Vagina (tissue), 2 donors: ENCODE data around the gene AHNAK. TPM values are rescaled to one million over a fixed set of nuclear protein-coding genes. Genes with fewer than 3 reads are reported as not detected.

Source experiments
- DNase-seq, 2 donors: peaks; one replicate each; pipeline ENCODE4 v3.0.0-alpha.2; 2017; ENCODE audit errors: extremely low spot score in 2 of 2
- H3K27ac ChIP-seq: fragments of 200-600 bp; sonication (generic); one replicate; pipeline ENCODE4 v1.5.1; 2019
- H3K27me3 ChIP-seq: fragments of 200-600 bp; sonication (generic); one replicate; pipeline ENCODE4 v1.5.1; 2019
- H3K36me3 ChIP-seq, 2 donors: fragments of 200-600 bp; sonication (generic); one replicate each; pipeline ENCODE4 v1.5.1; 2017 to 2019
- H3K4me1 ChIP-seq: fragments of 200-600 bp; sonication (generic); one replicate; pipeline ENCODE4 v1.5.1; 2019
- H3K4me3 ChIP-seq, 2 donors: fragments of 200-600 bp; sonication (generic); 1 replicate in 1 of 2; 2 replicates in 1 of 2; pipeline ENCODE4 v1.5.1; 2016 to 2019
- H3K9me3 ChIP-seq: fragments of 200-600 bp; sonication (generic); one replicate; pipeline ENCODE4 v1.5.1; 2019
- CTCF ChIP-seq, 3 experiments: fragments of 450-650 bp in 2 of 3; fragments of 200-600 bp in 1 of 3; sonication (generic) in 1 of 3; IDR thresholded peaks; one replicate each; pipeline ENCODE4 v1.5.1; 2017 to 2019; ENCODE audit warnings: antibody characterized with exemption in 3 of 3, mild to moderate bottlenecking in 2 of 3, moderate library complexity in 2 of 3
- POLR2A ChIP-seq, 2 donors: fragments of 450-650 bp; IDR thresholded peaks; one replicate each; pipeline ENCODE4 v1.6.1; 2017; ENCODE audit warnings: antibody characterized with exemption in 2 of 2, mild to moderate bottlenecking in 2 of 2, moderate library complexity in 2 of 2
- POLR2AphosphoS5 ChIP-seq, 2 donors: sonication (generic); formaldehyde crosslinking; IDR thresholded peaks; one replicate each; pipeline ENCODE4 v1.9.0; 2017; ENCODE audit warnings: antibody characterized with exemption in 2 of 2, mild to moderate bottlenecking in 2 of 2, low read depth in 1 of 2; ENCODE audit not compliant: insufficient read depth in 1 of 2
- intact Hi-C: fragments of 100-400 bp; cut with DNase I; formaldehyde crosslinking; loops from one replicate; pipeline ENCODE4 v1.15.1; 2023
- total RNA-seq: library from RNA; depleted of rRNA; stranded (reverse); fragments of >200 nt; gene quantifications from one replicate; pipeline ENCODE4 v1.2.3, GENCODE V29; 2016

The AHNAK gene
- total RNA-seq, 1 donor from 2014 or later, result 828 TPM

GRCh38 chr11:62439785-62440602, 106.6 kb downstream of the AHNAK start:
- H3K4me3 ChIP-seq, result no peak overlapping the region
- DNase-seq, result no peak

GRCh38 chr11:62438641-62439040, 108.0 kb downstream of the AHNAK start:
- no peak for TF ChIP-seq CTCF (IDR thresholded peaks at IDR 0.05)
- TF ChIP-seq POLR2A (IDR thresholded peaks at IDR 0.05), result no peak
- H3K36me3 ChIP-seq, result no peaks in the 10 kb centered on the region
- intact Hi-C loops, result no loop called here
- H3K27me3 ChIP-seq, result no peaks in the 10 kb centered on the region
- peaks cover 44% of the 10 kb centered on the region for H3K4me1 ChIP-seq
- no peak overlapping the region for H3K4me3 ChIP-seq
- DNase-seq, result no peak
- H3K27ac ChIP-seq, result no peak overlapping the region
- H3K9me3 ChIP-seq, result no peaks in the 10 kb centered on the region

More at GRCh38 chr11:62439785-62440602, 106.6 kb downstream of the AHNAK start:
- peak overlapping the region; percentile 77 for H3K27ac ChIP-seq
- H3K9me3 ChIP-seq, result no peaks in the 10 kb centered on the region
- no peaks in the 10 kb centered on the region for H3K36me3 ChIP-seq
- peaks cover 49% of the 10 kb centered on the region for H3K4me1 ChIP-seq
- TF ChIP-seq POLR2AphosphoS5 (IDR thresholded peaks at IDR 0.05; ENCODE audit: insufficient read depth in 1 of 2, low read depth in 1 of 2) (peak; percentile 13 to 54), CTCF (IDR thresholded peaks at IDR 0.05) (no peak)
- intact Hi-C loops, result no loop called here
- no peaks in the 10 kb centered on the region for H3K27me3 ChIP-seq

GRCh38 chr11:62437616-62438015, 109.0 kb downstream of the AHNAK start:
- intact Hi-C loops, result no loop called here
- H3K27ac ChIP-seq, result no peak overlapping the region
- H3K4me3 ChIP-seq, result no peak overlapping the region
- H3K36me3 ChIP-seq, result no peaks in the 10 kb centered on the region
- H3K27me3 ChIP-seq, result no peaks in the 10 kb centered on the region
- no peak for DNase-seq
- TF ChIP-seq POLR2AphosphoS5 (IDR thresholded peaks at IDR 0.05; ENCODE audit: insufficient read depth in 1 of 2, low read depth in 1 of 2) (no peak), CTCF (IDR thresholded peaks at IDR 0.05) (no peak), POLR2A (IDR thresholded peaks at IDR 0.05) (no peak)
- H3K4me1 ChIP-seq, result peaks cover 36% of the 10 kb centered on the region
- H3K9me3 ChIP-seq, result no peaks in the 10 kb centered on the region

- no peaks in the 10 kb centered on the region for H3K9me3 ChIP-seq
- H3K4me1 ChIP-seq, result peaks cover 47% of the 10 kb centered on the region
- no peaks in the 10 kb centered on the region for H3K36me3 ChIP-seq
- intact Hi-C loops, result no loop called here
- peak overlapping the region; percentile 60 for H3K27ac ChIP-seq
- no peak overlapping the region for H3K4me3 ChIP-seq
- H3K27me3 ChIP-seq, result no peaks in the 10 kb centered on the region
- DNase-seq, result no peak
- TF ChIP-seq POLR2AphosphoS5 (IDR thresholded peaks at IDR 0.05; ENCODE audit: insufficient read depth in 1 of 2, low read depth in 1 of 2) (peak in 1 of 2 donors; percentile 16), POLR2A (IDR thresholded peaks at IDR 0.05) (no peak)
These were observed 110.6 kb downstream of the AHNAK start for GRCh38 chr11:62435846-62436660.

DNA sequence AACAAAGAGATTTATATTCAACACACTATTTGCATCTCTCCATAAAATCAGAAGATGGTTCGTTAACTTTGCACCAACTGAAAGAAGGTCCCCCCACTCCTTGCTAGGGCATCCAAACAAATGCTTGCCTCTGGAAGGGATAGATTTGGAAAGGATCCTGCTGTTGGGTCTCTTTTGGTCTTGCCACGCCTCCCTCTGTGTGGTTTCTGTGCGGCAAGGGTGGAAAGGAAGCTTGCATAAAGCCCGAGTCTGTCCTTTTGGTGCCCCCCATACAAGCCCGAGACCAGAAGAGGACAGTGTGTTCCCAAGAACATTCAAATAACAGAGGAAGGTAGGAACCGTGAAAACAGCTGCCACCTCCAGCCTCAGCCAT, 112.7 kb downstream of the AHNAK start:
- no peak for DNase-seq
- H3K27ac ChIP-seq, result peak overlapping the region; percentile 60

More for the DNA sequence above, 112.7 kb downstream of the AHNAK start:
- intact Hi-C loops, result no loop called here
- H3K9me3 ChIP-seq, result no peaks in the 10 kb centered on the region
- TF ChIP-seq CTCF (IDR thresholded peaks at IDR 0.05), result no peak
- TF ChIP-seq POLR2AphosphoS5 (IDR thresholded peaks at IDR 0.05; ENCODE audit: insufficient read depth in 1 of 2, low read depth in 1 of 2), result no peak
- TF ChIP-seq POLR2A (IDR thresholded peaks at IDR 0.05), result no peak
- peaks cover 41% of the 10 kb centered on the region for H3K4me1 ChIP-seq
- H3K4me3 ChIP-seq, result no peak overlapping the region
- H3K36me3 ChIP-seq, result no peaks in the 10 kb centered on the region
- H3K27me3 ChIP-seq, result no peaks in the 10 kb centered on the region
